H1 (cell line): ENCODE data around the gene ASPG. TPM values are rescaled to one million over a fixed set of nuclear protein-coding genes. Genes with fewer than 3 reads are reported as not detected.

Source experiments
- JUN ChIP-seq: IDR thresholded peaks from 2 replicates; pipeline ENCODE4 v1.6.1; 2011; ENCODE audit warnings: low read depth, mild to moderate bottlenecking, improper control_type of control experiment, low read length
- POLR2AphosphoS5 ChIP-seq: IDR thresholded peaks from 2 replicates; pipeline ENCODE4 v1.6.1; 2011; ENCODE audit warnings: low read depth, low read length
- RBBP5 ChIP-seq: IDR thresholded peaks from 2 replicates; pipeline ENCODE4 v1.7.1; 2012; ENCODE audit warnings: low read depth, mild to moderate bottlenecking, inconsistent platforms, low read length, moderate library complexity, borderline replicate concordance
- TAF1 ChIP-seq: IDR thresholded peaks from 2 replicates; pipeline ENCODE4 v1.6.1; 2011; ENCODE audit warnings: mild to moderate bottlenecking, low read depth, low read length
- microRNA counts: library from miRNA; unstranded; fragments of <30 nt; microRNA quantifications from one replicate; lab custom pipeline; 2015
- microRNA-seq, 2 experiments: library from miRNA; unstranded; fragments of <30 nt; microRNA quantifications; one replicate each; pipeline versions ENCODE4 to v1.2.0, GENCODE V29; 2016 to 2020; ENCODE audit warnings: borderline microRNAs expressed in 2 of 2, borderline number of aligned reads in 2 of 2, borderline replicate concordance in 1 of 2
- polyA plus RNA-seq, 7 experiments: library from polyadenylated mRNA; depleted of rRNA in 3 of 7; stranded (reverse) in 5 of 7; unstranded in 2 of 7; fragments of >200 nt in 5 of 7; fragments of 200-250 nt in 2 of 7; gene quantifications; 1 replicate in 5 of 7; 2 replicates in 1 of 7; 4 replicates in 1 of 7; pipeline versions ENCODE4 v1.2.1 to v1.2.3, GENCODE V29; 2011 to 2013; ENCODE audit warnings: missing spikeins in 2 of 7, mixed read lengths in 2 of 7
- small RNA-seq: library from polyadenylated mRNA; stranded (forward); fragments of <200 nt; extraction: miRNeasy Mini kit (QIAGEN cat#:217004); gene quantifications from one replicate; pipeline ENCODE3, GENCODE V24; 2013; ENCODE audit not compliant: insufficient read depth
- total RNA-seq: library from RNA; stranded (reverse); fragmentation: NEBNext Ultra II Directional; extraction: Animal tissue kit (Norgen Biotek cat#: 25700); gene quantifications from 2 replicates; pipeline ENCODE4 v1.2.1, GENCODE V29; 2021

ASPG gene
- total and polyA plus RNA-seq, 2 of the 8 experiments (the other 6 are each of a cell fraction or from before 2014, with no cell fraction given), result 0.34 to 0.59 TPM

DNA sequence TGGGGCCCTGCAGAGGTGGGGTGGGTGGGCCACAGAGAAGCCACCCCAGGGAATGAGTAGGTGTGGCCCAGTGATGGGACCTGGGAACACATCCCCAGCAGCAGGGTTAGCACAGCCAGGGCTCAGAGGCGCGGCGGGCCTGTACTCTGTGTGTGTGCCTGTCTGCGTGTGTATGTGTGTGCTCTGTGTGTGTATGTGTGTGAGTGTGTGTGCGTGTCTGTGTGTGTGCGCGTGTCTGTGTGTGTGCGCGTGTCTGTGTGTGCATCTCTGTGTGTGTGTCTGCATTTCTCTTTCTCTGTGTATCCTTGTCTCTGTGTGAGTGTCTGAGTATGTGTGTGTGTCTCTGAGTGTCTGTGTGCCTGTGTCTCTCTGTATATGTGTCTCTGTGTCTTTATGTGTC, 79.0 kb downstream of the ASPG start (continued):
- TF ChIP-seq POLR2AphosphoS5, result no peak
- no peak for TF ChIP-seq RBBP5
- no peak for TF ChIP-seq TAF1
- no peak for TF ChIP-seq JUN

MicroRNAs encoded within 50 kb of the gene (microRNA counts, 767-probe panel; counts per million panel counts)
- microRNA hsa-miR-203 (lab: Ali Mortazavi, UCI), result 879 counts per million, percentile 95 among the panel's probes with 10 or more counts

Small RNA genes within 50 kb of the gene (microRNA-seq; reads per million reads assigned to microRNA genes)
- 0 reads per million in 2 experiments for gene MIR203A
- 0 reads per million in 2 experiments for gene MIR203B

Small RNA genes within 50 kb of the gene (small RNA-seq; reads per million reads assigned to genes)
- gene MIR203A, result 66.9 reads per million, percentile 97 among the genes with 10 or more reads in this experiment

Other genes with a start within 250 kb of the ASPG start
- 8.9 and 9.7 TPM in 2 replicates for gene PPP1R13B, start 238.1 kb upstream of the ASPG start, total RNA-seq
- 2.6 and 4.5 TPM in 2 replicates for gene PPP1R13B, start 238.1 kb upstream of the ASPG start, polyA plus RNA-seq (2011; rRNA removed)
- gene TDRD9, start 157.2 kb upstream of the ASPG start, total RNA-seq, result not detected in 2 replicates
- gene TDRD9, start 157.2 kb upstream of the ASPG start, polyA plus RNA-seq (2011; rRNA removed), result not detected in 2 replicates
- gene RD3L, start 143.2 kb upstream of the ASPG start, total RNA-seq, result not detected in 2 replicates
- gene RD3L, start 143.2 kb upstream of the ASPG start, polyA plus RNA-seq (2011; rRNA removed), result not detected in 2 replicates
- 41.6 and 42.3 TPM in 2 replicates for gene KIF26A, start 52.9 kb downstream of the ASPG start, total RNA-seq
- gene KIF26A, start 52.9 kb downstream of the ASPG start, polyA plus RNA-seq (2011; rRNA removed), result 11.5 and 25.9 TPM in 2 replicates